GM21717 (cell line): Measurements from ENCODE around the gene SLC11A1.

Source experiments
- ATAC-seq: cut with Tn5 transposase; IDR thresholded peaks from one replicate; pipeline ENCODE4 v1.9.1; 2021; ENCODE audit warnings: mild to moderate bottlenecking, moderate library complexity; ENCODE audit not compliant: unreplicated experiment

The SLC11A1 gene, protein sequence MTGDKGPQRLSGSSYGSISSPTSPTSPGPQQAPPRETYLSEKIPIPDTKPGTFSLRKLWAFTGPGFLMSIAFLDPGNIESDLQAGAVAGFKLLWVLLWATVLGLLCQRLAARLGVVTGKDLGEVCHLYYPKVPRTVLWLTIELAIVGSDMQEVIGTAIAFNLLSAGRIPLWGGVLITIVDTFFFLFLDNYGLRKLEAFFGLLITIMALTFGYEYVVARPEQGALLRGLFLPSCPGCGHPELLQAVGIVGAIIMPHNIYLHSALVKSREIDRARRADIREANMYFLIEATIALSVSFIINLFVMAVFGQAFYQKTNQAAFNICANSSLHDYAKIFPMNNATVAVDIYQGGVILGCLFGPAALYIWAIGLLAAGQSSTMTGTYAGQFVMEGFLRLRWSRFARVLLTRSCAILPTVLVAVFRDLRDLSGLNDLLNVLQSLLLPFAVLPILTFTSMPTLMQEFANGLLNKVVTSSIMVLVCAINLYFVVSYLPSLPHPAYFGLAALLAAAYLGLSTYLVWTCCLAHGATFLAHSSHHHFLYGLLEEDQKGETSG

DNA sequence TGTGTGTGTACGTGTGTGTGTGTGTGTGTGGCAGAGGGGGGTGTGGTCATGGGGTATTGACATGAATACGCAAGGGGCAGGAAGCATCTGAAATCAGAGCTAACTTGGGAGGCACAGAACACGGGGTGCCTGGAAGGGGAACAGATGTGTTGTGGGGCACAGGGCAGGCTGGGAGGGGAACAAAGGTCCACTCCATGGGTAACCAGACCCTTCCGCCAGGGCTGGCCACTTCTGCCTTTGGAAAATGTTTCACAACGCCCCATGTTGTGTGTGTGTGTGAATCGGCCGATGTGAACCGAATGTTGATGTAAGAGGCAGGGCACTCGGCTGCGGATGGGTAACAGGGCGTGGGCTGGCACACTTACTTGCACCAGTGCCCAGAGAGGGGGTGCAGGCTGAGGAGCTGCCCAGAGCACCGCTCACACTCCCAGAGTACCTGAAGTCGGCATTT is at the start of gene SLC11A1:
Gene SLC11A1 (plus strand): TSS at position 358 of the 451 bp plus-strand sequence. CDS start 96 bp downstream, outside the sequence.
- ATAC-seq: no peak

GRCh38 chr2:218332288-218332687 is 49.8 kb upstream of the SLC11A1 start:
- ATAC-seq: no peak

- no peak for ATAC-seq
Measured at GRCh38 chr2:218332920-218333645, 49.0 kb upstream of the SLC11A1 start.

GRCh38 chr2:218334531-218334930 is 47.5 kb upstream of the SLC11A1 start:
- ATAC-seq: no peak

GRCh38 chr2:218340656-218341055 is 41.4 kb upstream of the SLC11A1 start:
- no peak for ATAC-seq

GRCh38 chr2:218341381-218341780 is 40.7 kb upstream of the SLC11A1 start:
- no peak for ATAC-seq

GRCh38 chr2:218342837-218343236 is 39.2 kb upstream of the SLC11A1 start:
- ATAC-seq: no peak

- ATAC-seq: no peak
Measured at GRCh38 chr2:218343591-218343990, 38.5 kb upstream of the SLC11A1 start.

GRCh38 chr2:218344090-218344754 is 37.9 kb upstream of the SLC11A1 start:
- ATAC-seq: no peak

DNA sequence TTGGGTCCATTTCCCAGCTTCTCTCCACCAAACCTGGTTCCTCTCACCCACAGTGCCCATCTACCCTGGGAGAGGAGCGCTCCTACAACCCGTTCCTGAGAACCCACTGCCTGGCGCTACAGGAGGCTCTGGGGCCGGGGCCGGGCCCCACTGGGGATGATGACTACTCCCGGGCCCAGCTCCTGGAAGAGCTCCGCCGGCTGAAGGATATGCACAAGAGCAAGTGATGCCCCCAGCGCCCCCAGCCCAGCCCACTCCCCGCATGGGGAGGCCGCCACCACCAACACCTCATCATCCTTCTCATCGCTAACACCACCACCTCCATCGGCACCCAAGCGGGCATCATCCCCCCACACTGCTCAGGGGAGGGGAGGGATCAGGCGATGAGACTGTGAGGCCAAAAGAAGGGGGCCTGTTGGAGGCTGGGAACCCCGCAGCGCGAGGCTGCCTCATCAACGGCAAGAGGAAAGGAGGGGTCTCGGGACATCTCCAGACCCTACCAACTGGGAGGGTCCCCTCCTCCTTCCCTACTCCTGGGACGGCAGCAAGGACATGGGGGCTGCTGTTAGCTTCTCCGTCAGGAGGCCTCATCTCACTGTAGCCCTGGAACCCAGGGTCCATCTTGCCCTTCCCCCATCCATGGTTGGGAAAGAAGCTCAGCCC is 37.2 kb upstream of the SLC11A1 start:
- ATAC-seq: no peak

GRCh38 chr2:218345491-218346236 is 36.4 kb upstream of the SLC11A1 start:
- no peak for ATAC-seq

DNA sequence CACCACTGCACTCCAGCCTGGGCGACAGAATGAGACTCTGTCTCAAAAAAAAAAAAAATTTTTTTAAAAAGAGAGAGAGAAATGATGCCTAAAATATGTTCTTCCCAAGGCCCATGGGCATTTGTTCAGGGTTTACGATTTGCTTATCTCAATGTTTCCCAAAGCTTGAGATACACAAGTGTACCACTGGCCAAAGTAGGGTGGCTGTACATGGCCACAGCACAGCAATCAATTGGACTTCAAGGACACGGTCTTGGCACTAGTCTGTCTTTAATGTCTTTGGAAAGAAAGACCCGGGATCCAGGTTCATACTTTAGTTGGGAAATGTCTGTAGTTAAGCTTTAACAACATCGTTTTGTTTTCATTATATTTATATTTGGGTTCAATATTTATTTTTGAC is 34.9 kb upstream of the SLC11A1 start:
- no peak for ATAC-seq

GRCh38 chr2:218354045-218354444 is 28.0 kb upstream of the SLC11A1 start:
- ATAC-seq: no peak

DNA sequence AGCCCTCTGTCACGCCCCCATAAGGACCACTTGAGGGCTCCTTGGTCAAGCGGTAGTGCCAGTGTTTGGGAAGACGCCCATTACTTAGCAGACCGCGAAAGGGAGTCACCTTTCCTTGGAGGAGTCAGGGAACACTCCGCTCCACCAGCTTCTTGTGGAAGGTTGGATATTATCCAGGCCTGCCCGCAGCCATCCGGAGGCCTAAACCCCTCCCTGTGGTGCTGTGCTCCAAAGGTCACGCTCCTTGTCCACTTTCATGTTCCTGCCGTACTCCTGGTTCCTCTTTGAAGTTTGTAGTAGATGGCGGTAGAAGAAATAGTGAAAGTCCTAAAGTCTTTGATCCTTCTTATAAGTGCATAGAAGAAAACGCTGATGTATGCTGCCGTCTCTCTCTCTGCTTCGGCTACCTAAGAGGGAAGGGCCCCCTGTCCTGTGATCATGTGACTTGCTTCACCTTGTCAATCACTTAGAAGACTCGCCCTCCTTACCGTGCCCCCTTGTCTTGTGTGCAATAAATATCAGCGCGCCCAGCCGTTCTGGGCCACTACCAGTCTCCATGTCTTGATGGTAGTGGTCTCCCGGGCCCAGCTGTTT is 27.1 kb upstream of the SLC11A1 start:
- no peak for ATAC-seq

GRCh38 chr2:218357236-218358177 is 24.6 kb upstream of the SLC11A1 start:
- no peak for ATAC-seq

- no peak for ATAC-seq
Measured at GRCh38 chr2:218360453-218360852, 21.6 kb upstream of the SLC11A1 start.

DNA sequence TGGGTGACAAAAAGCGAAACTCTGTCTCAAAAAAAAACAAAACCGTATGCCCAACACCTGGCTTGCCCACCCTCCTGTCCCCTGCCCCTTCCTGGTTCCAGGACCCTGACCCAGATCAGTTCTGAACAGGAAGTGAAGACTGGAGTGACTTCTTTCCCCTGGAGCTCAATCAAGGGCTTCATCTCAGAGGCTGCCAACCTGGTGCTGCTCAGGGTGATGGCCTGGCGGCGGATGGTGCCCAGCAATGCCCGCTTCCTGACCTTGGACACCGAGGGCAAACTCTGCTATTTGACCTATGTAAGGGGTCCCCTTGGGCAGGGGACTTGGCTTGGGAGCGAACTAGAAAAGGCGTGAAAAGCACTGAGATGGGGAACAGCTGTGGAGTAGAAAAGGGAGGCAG is 19.5 kb upstream of the SLC11A1 start:
- no peak for ATAC-seq

DNA sequence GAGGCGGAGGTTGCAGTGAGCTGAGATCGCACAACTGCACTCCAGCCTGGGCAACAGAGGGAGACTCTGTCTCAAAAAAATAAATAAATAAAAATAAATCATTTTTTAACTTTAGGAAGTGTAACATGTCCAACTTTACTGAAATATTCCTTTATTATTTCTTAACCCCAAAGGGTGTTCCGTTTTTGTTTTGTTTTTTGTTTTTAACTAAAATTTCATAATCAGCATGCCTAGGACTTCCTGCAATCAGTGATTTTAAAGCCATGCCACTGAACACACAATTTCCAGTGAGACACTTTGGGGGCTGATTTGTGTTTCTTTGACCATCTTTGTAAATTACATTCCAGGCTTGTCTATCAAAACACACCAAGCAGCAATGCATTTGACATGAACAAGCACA is 18.3 kb upstream of the SLC11A1 start:
- ATAC-seq: no peak

GRCh38 chr2:218364196-218364595 is 17.9 kb upstream of the SLC11A1 start:
- ATAC-seq: no peak
